ENCODE results near the gene C9orf43.

- TF ChIP-seq EZH2 (IDR thresholded peaks at IDR 0.05; ENCODE audit: low read depth, unreplicated experiment) (no peak), POLR2AphosphoS5 (IDR thresholded peaks at IDR 0.05; ENCODE audit: low read depth) (no peak), EZH2phosphoT487 (IDR thresholded peaks at IDR 0.05; ENCODE audit: unreplicated experiment) (no peak), CREB1 (CRISPR knock-in tag; IDR thresholded peaks at IDR 0.05; ENCODE audit: low read depth) (no peak), STAT1 (IDR thresholded peaks at IDR 0.05; ENCODE audit: unreplicated experiment) (no peak), NANOG (IDR thresholded peaks at IDR 0.05; ENCODE audit: borderline replicate concordance) (no peak)
- TF ChIP-seq, protein P1, sequence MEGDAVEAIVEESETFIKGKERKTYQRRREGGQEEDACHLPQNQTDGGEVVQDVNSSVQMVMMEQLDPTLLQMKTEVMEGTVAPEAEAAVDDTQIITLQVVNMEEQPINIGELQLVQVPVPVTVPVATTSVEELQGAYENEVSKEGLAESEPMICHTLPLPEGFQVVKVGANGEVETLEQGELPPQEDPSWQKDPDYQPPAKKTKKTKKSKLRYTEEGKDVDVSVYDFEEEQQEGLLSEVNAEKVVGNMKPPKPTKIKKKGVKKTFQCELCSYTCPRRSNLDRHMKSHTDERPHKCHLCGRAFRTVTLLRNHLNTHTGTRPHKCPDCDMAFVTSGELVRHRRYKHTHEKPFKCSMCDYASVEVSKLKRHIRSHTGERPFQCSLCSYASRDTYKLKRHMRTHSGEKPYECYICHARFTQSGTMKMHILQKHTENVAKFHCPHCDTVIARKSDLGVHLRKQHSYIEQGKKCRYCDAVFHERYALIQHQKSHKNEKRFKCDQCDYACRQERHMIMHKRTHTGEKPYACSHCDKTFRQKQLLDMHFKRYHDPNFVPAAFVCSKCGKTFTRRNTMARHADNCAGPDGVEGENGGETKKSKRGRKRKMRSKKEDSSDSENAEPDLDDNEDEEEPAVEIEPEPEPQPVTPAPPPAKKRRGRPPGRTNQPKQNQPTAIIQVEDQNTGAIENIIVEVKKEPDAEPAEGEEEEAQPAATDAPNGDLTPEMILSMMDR (conservative IDR thresholded peaks at IDR 0.05; ENCODE audit: low read depth in 2 of 2): no peak
- TF ChIP-seq, protein P2, sequence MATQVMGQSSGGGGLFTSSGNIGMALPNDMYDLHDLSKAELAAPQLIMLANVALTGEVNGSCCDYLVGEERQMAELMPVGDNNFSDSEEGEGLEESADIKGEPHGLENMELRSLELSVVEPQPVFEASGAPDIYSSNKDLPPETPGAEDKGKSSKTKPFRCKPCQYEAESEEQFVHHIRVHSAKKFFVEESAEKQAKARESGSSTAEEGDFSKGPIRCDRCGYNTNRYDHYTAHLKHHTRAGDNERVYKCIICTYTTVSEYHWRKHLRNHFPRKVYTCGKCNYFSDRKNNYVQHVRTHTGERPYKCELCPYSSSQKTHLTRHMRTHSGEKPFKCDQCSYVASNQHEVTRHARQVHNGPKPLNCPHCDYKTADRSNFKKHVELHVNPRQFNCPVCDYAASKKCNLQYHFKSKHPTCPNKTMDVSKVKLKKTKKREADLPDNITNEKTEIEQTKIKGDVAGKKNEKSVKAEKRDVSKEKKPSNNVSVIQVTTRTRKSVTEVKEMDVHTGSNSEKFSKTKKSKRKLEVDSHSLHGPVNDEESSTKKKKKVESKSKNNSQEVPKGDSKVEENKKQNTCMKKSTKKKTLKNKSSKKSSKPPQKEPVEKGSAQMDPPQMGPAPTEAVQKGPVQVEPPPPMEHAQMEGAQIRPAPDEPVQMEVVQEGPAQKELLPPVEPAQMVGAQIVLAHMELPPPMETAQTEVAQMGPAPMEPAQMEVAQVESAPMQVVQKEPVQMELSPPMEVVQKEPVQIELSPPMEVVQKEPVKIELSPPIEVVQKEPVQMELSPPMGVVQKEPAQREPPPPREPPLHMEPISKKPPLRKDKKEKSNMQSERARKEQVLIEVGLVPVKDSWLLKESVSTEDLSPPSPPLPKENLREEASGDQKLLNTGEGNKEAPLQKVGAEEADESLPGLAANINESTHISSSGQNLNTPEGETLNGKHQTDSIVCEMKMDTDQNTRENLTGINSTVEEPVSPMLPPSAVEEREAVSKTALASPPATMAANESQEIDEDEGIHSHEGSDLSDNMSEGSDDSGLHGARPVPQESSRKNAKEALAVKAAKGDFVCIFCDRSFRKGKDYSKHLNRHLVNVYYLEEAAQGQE (IDR thresholded peaks at IDR 0.05; ENCODE audit: unreplicated experiment): no peak
- TF ChIP-seq, protein P3, sequence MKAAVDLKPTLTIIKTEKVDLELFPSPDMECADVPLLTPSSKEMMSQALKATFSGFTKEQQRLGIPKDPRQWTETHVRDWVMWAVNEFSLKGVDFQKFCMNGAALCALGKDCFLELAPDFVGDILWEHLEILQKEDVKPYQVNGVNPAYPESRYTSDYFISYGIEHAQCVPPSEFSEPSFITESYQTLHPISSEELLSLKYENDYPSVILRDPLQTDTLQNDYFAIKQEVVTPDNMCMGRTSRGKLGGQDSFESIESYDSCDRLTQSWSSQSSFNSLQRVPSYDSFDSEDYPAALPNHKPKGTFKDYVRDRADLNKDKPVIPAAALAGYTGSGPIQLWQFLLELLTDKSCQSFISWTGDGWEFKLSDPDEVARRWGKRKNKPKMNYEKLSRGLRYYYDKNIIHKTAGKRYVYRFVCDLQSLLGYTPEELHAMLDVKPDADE (IDR thresholded peaks at IDR 0.05): no peak
- TF ChIP-seq, protein P4, sequence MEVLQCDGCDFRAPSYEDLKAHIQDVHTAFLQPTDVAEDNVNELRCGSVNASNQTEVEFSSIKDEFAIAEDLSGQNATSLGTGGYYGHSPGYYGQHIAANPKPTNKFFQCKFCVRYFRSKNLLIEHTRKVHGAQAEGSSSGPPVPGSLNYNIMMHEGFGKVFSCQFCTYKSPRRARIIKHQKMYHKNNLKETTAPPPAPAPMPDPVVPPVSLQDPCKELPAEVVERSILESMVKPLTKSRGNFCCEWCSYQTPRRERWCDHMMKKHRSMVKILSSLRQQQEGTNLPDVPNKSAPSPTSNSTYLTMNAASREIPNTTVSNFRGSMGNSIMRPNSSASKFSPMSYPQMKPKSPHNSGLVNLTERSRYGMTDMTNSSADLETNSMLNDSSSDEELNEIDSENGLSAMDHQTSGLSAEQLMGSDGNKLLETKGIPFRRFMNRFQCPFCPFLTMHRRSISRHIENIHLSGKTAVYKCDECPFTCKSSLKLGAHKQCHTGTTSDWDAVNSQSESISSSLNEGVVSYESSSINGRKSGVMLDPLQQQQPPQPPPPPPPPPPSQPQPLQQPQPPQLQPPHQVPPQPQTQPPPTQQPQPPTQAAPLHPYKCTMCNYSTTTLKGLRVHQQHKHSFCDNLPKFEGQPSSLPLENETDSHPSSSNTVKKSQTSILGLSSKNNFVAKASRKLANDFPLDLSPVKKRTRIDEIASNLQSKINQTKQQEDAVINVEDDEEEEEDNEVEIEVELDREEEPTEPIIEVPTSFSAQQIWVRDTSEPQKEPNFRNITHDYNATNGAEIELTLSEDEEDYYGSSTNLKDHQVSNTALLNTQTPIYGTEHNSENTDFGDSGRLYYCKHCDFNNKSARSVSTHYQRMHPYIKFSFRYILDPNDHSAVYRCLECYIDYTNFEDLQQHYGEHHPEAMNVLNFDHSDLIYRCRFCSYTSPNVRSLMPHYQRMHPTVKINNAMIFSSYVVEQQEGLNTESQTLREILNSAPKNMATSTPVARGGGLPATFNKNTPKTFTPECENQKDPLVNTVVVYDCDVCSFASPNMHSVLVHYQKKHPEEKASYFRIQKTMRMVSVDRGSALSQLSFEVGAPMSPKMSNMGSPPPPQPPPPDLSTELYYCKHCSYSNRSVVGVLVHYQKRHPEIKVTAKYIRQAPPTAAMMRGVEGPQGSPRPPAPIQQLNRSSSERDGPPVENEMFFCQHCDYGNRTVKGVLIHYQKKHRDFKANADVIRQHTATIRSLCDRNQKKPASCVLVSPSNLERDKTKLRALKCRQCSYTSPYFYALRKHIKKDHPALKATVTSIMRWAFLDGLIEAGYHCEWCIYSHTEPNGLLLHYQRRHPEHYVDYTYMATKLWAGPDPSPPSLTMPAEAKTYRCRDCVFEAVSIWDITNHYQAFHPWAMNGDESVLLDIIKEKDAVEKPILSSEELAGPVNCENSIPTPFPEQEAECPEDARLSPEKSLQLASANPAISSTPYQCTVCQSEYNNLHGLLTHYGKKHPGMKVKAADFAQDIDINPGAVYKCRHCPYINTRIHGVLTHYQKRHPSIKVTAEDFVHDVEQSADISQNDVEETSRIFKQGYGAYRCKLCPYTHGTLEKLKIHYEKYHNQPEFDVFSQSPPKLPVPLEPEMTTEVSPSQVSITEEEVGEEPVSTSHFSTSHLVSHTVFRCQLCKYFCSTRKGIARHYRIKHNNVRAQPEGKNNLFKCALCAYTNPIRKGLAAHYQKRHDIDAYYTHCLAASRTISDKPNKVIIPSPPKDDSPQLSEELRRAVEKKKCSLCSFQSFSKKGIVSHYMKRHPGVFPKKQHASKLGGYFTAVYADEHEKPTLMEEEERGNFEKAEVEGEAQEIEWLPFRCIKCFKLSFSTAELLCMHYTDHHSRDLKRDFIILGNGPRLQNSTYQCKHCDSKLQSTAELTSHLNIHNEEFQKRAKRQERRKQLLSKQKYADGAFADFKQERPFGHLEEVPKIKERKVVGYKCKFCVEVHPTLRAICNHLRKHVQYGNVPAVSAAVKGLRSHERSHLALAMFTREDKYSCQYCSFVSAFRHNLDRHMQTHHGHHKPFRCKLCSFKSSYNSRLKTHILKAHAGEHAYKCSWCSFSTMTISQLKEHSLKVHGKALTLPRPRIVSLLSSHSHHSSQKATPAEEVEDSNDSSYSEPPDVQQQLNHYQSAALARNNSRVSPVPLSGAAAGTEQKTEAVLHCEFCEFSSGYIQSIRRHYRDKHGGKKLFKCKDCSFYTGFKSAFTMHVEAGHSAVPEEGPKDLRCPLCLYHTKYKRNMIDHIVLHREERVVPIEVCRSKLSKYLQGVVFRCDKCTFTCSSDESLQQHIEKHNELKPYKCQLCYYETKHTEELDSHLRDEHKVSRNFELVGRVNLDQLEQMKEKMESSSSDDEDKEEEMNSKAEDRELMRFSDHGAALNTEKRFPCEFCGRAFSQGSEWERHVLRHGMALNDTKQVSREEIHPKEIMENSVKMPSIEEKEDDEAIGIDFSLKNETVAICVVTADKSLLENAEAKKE (CRISPR knock-in tag; IDR thresholded peaks at IDR 0.05): no peak
Measured at GRCh38 chr9:113369855-113370140, 40.7 kb upstream of the C9orf43 start.
